Skeletal muscle satellite cell (primary cell): ENCODE data around the gene KCNQ1.

ENCODE experiments used
- H3K27me3 ChIP-seq: 2 replicates; pipeline ENCODE4 v1.7.0; 2013; ENCODE audit warnings: low read length; ENCODE audit not compliant: control insufficient read depth, insufficient read depth
- H3K36me3 ChIP-seq: 2 replicates; pipeline ENCODE4 v1.7.0; 2013; ENCODE audit warnings: mild to moderate bottlenecking, control low read depth, low read length; ENCODE audit not compliant: insufficient read depth
- H3K4me1 ChIP-seq: 2 replicates; pipeline ENCODE4 v1.7.0; 2013; ENCODE audit warnings: low read length; ENCODE audit not compliant: control insufficient read depth, insufficient read depth
- H3K4me2 ChIP-seq: 2 replicates; pipeline ENCODE4 v1.7.0; 2013; ENCODE audit warnings: mild to moderate bottlenecking, low read length
- H3K4me3 ChIP-seq: 2 replicates; pipeline ENCODE4 v1.7.0; 2013; ENCODE audit warnings: low read length
- H3K9ac ChIP-seq: 2 replicates; pipeline ENCODE4 v1.7.0; 2013; ENCODE audit warnings: mild to moderate bottlenecking, low read depth, low read length, moderate library complexity
- H3K9me3 ChIP-seq: replicated peaks from 2 replicates; pipeline ENCODE4 v1.7.0; 2013; ENCODE audit warnings: mild to moderate bottlenecking, control low read depth, low read length

The KCNQ1 gene

GRCh38 chr11:2882396-2883110, 437.7 kb downstream of the KCNQ1 start:
- H3K9ac ChIP-seq, result no peak overlapping the region
- no peak overlapping the region for H3K4me3 ChIP-seq
- H3K27me3 ChIP-seq, result peaks cover 76% of the 10 kb centered on the region
- no peaks in the 10 kb centered on the region for H3K36me3 ChIP-seq
- H3K9me3 ChIP-seq, result no peaks in the 10 kb centered on the region
- H3K4me2 ChIP-seq, result no peak overlapping the region
- peaks cover 7% of the 10 kb centered on the region for H3K4me1 ChIP-seq

DNA sequence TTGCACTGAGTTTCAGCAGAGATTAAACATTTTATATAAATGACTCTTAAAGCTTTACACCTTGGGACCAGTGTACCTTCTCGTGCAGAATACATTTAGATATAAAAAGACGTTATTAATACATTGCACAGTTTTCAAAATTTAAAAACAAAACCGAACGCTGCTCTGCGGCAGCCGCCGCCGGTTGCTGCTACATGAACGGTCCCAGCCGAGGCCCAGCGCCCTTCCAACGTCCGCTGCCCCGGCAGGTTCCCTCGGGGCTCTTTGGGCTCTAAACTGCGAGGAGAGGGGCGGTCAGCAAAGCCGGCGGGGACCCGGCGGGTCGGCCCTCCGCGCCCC, 438.8 kb downstream of the KCNQ1 start:
- Histone ChIP-seq H3K4me2 (peak overlapping the region; percentile 71), H3K27me3 (peaks cover 69% of the 10 kb centered on the region), H3K4me1 (peaks cover 7% of the 10 kb centered on the region), H3K9me3 (no peaks in the 10 kb centered on the region), H3K36me3 (no peaks in the 10 kb centered on the region), H3K9ac (no peak overlapping the region), H3K4me3 (peak overlapping the region; percentile 55)

DNA sequence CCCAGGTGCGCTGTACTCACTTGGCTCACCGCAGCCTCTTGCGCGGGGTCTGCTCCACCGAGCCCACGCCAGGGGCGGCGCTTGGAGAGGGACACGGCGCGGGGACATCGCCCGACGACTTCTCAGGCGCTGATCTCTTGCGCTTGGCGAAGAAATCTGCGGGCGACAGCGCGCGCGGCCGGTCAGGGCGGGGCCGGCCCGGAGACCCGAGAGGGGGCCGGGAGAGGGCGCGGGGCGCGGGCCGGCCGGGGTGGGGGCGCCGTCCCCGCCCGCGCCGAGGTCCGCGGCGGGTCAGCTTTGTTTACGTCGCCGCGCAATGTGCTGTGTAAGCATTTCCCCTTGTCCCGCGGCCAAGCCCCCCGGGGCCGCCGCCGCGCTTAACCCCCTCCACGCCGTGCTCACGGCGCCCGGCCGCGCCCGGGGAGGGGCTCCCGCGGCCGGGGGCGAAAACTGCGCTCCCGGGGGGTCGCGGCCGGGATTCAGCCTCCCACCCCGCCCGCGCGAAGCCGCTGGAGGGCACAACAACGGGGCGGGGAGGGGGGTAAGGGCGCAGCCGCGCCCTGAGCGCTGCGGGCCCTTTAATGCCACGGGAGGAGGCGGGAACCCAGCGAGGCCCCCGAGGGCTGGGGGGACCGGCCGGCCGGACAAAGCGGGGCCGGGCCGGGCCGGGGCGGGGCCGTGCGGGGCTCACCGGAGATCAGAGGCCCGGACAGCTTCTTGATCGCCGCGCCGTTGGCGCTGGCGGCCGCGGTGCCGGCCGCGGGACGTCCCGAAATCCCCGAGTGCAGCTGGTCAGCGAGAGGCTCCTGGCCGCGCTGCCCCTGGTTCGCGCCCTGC, 439.4 kb downstream of the KCNQ1 start:
- no peaks in the 10 kb centered on the region for H3K36me3 ChIP-seq
- peak overlapping the region; percentile 71 for H3K4me2 ChIP-seq
- no peaks in the 10 kb centered on the region for H3K9me3 ChIP-seq
- peaks cover 7% of the 10 kb centered on the region for H3K4me1 ChIP-seq
- peaks cover 63% of the 10 kb centered on the region for H3K27me3 ChIP-seq
- H3K4me3 ChIP-seq, result peak overlapping the region; percentile 55
- no peak overlapping the region for H3K9ac ChIP-seq

DNA sequence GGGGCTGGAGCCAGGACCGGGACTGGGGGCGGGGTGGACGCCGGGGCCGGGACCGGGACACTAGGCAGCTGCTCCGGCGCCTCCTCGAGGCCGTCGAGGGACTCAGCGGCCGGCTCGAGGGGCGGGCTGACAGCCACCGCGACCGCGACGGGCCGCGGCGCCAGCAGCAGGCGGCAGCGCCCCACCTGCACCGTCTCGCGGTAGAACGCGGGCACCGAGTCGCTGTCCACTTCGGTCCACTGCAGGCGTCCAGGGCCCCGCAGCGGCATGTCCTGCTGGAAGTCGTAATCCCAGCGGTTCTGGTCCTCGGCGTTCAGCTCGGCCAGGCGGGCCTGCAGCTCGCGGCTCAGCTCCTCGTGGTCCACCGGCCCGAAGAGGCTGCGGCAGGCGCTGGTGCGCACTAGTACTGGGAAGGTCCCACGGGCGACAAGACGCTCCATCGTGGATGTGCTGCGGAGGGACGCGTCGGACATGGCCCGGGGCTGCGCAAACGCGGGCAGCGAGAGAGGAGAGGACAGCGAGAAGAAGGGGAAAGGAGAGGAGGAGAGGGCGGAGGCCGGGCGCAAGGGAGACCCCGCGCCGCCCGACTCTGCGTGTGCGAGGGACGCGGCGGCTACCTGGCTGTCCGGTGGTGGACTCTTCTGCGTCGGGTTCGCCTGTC, 440.3 kb downstream of the KCNQ1 start:
- Histone ChIP-seq H3K27me3 (peaks cover 54% of the 10 kb centered on the region), H3K4me3 (peak overlapping the region; percentile 78), H3K9me3 (no peaks in the 10 kb centered on the region), H3K9ac (peak overlapping the region; percentile 45), H3K4me1 (peaks cover 7% of the 10 kb centered on the region), H3K4me2 (peak overlapping the region; percentile 97), H3K36me3 (no peaks in the 10 kb centered on the region)

DNA sequence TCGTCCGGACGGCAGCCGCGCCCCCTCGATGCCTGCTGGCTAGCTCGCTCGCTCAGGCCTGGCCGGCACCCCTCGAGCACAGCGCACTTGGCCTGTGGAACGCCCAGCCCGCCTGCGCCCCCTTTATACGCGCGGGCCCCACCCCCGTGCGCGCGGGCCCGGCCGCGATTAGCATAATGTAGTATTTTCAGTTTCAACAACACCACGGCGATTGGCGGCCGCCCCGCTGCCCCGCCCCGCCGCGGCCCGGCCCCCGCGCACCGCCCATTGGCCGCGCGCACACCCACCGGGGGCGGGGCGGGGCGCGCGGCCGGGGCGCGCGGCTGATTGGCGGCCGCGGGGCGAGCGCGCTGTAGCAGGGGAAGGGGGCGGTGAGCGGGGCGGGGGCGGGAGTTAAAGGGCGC, 440.9 kb downstream of the KCNQ1 start, which contains the start of gene CDKN1C:
Gene CDKN1C, minus strand, starts transcription at position 98 of the 404 bp plus-strand sequence. CDS start 319 bp downstream, outside the sequence.
- Histone ChIP-seq H3K4me3 (peak within 1 kb of the TSS; percentile 78), H3K4me1 (peaks cover 7% of the 10 kb centered on the region), H3K36me3 (no peaks in the 10 kb centered on the region), H3K27me3 (peaks cover 49% of the 10 kb centered on the region), H3K9ac (peak within 1 kb of the TSS; percentile 45), H3K9me3 (no peaks in the 10 kb centered on the region), H3K4me2 (peak within 1 kb of the TSS; percentile 97)

GRCh38 chr11:2886191-2886894, 441.5 kb downstream of the KCNQ1 start:
- peaks cover 7% of the 10 kb centered on the region for H3K4me1 ChIP-seq
- H3K9me3 ChIP-seq, result no peaks in the 10 kb centered on the region
- H3K4me3 ChIP-seq, result no peak overlapping the region
- H3K27me3 ChIP-seq, result peaks cover 42% of the 10 kb centered on the region
- H3K9ac ChIP-seq, result no peak overlapping the region
- H3K36me3 ChIP-seq, result no peaks in the 10 kb centered on the region
- H3K4me2 ChIP-seq, result peak overlapping the region; percentile 59

DNA sequence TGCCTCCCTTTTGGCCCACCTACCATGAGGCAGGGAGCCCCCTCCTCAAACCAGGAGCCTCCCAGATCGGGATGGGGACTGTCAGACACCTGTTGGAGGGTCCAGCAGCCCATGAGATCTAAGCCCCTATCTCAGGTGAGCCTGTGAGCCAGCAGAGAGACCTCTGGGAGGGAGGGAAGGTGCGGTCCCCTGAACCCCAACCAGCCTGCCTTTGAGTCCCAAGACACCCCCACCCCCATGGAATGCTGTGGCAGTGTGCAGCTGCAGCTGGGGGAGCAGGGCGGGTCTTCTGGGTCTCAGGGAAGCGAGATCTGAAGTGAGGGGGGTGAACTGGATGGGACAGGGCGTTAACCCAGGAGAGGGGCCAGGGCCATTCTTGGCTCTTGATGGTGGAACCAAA, 442.1 kb downstream of the KCNQ1 start:
- Histone ChIP-seq H3K27me3 (peaks cover 36% of the 10 kb centered on the region), H3K36me3 (no peaks in the 10 kb centered on the region), H3K4me2 (no peak overlapping the region), H3K9ac (no peak overlapping the region), H3K4me1 (peaks cover 13% of the 10 kb centered on the region), H3K9me3 (no peaks in the 10 kb centered on the region), H3K4me3 (no peak overlapping the region)

GRCh38 chr11:2887515-2888195, 442.8 kb downstream of the KCNQ1 start:
- Histone ChIP-seq H3K9ac (no peak overlapping the region), H3K4me2 (no peak overlapping the region), H3K4me1 (peaks cover 18% of the 10 kb centered on the region), H3K4me3 (no peak overlapping the region), H3K9me3 (no peaks in the 10 kb centered on the region), H3K27me3 (peaks cover 30% of the 10 kb centered on the region), H3K36me3 (no peaks in the 10 kb centered on the region)

GRCh38 chr11:2888266-2888968, 443.6 kb downstream of the KCNQ1 start:
- Histone ChIP-seq H3K4me3 (no peak overlapping the region), H3K36me3 (no peaks in the 10 kb centered on the region)

More at GRCh38 chr11:2888266-2888968, 443.6 kb downstream of the KCNQ1 start:
- Histone ChIP-seq H3K4me2 (no peak overlapping the region), H3K4me1 (peaks cover 21% of the 10 kb centered on the region), H3K9ac (no peak overlapping the region), H3K27me3 (peaks cover 22% of the 10 kb centered on the region), H3K9me3 (no peaks in the 10 kb centered on the region)
